T-cell (primary cell): ENCODE data around the gene PDE6G. TPM values are rescaled to one million over a fixed set of nuclear protein-coding genes. Genes with fewer than 3 reads are reported as not detected.
A peak's percentile ranks its signal among the peaks of the same experiment; 100 is the strongest.

Experiments
- ATAC-seq, 4 experiments: fragments of 200-7000 bp in 3 of 4; fragments of 150-1000 bp in 1 of 4; cut with Tn5 transposase; replicated peaks in 1 of 4; 1 replicate in 3 of 4; 2 replicates in 1 of 4; pipeline ENCODE4 v1.10.0; 2021; ENCODE audit warnings: moderate library complexity in 3 of 4, mild to moderate bottlenecking in 2 of 4, moderate number of reproducible peaks in 1 of 4
- CTCF ChIA-PET, 2 donors: fragments of 300-600 bp; sonication (Branson Sonifier 250); formaldehyde crosslinking; loops; one replicate each; lab custom pipeline; 2022; ENCODE audit warnings: antibody characterized with exemption in 2 of 2; lab: Charles Lee
- POLR2A ChIA-PET, 2 donors: fragments of 300-600 bp; sonication (Branson Sonifier 250); formaldehyde crosslinking; loops; one replicate each; lab custom pipeline; 2022; ENCODE audit warnings: antibody characterized with exemption in 2 of 2; lab: Charles Lee
- DNase-seq, 35 experiments: peaks; one replicate each; pipeline versions ENCODE4 v3.0.0 to v3.0.0-alpha.2; 2013 to 2023
- H3K27ac ChIP-seq: one replicate; pipeline ENCODE4 v1.5.1; 2013; ENCODE audit warnings: low read length
- H3K27me3 ChIP-seq, 2 experiments: replicated peaks in 1 of 2; 1 replicate in 1 of 2; 2 replicates in 1 of 2; pipeline versions ENCODE4 v1.6.1 to v1.7.0; 2013; ENCODE audit warnings: low read length in 1 of 2, mixed read lengths in 1 of 2; ENCODE audit not compliant: control insufficient read depth in 2 of 2, insufficient read depth in 2 of 2; ENCODE audit errors: extremely low read depth in 1 of 2
- H3K36me3 ChIP-seq, 2 donors: 1 replicate in 1 of 2; 2 replicates in 1 of 2; pipeline versions ENCODE4 v1.6.1 to v1.7.0; 2013; ENCODE audit warnings: low read length in 1 of 2; ENCODE audit not compliant: control insufficient read depth in 2 of 2, insufficient read depth in 1 of 2; ENCODE audit errors: extremely low read depth in 1 of 2
- H3K4me1 ChIP-seq, 2 experiments: 1 replicate in 1 of 2; 2 replicates in 1 of 2; pipeline versions ENCODE4 v1.6.1 to v1.7.0; 2013; ENCODE audit warnings: low read length in 2 of 2, mixed read lengths in 1 of 2; ENCODE audit not compliant: insufficient read depth in 2 of 2, control insufficient read depth in 1 of 2; ENCODE audit errors: extremely low read depth in 1 of 2
- H3K4me3 ChIP-seq, 2 donors: 1 replicate in 1 of 2; 2 replicates in 1 of 2; pipeline versions ENCODE4 v1.5.1 to v1.7.0; 2013; ENCODE audit warnings: mild to moderate bottlenecking in 2 of 2, low read length in 1 of 2, moderate library complexity in 1 of 2; ENCODE audit not compliant: control insufficient read depth in 1 of 2; ENCODE audit errors: extremely low read depth in 1 of 2
- H3K9me3 ChIP-seq: 2 replicates; pipeline ENCODE4 v1.7.0; 2013
- H3K27ac Mint-ChIP-seq, 2 donors: one replicate each; pipeline ENCODE4 v1.8.0; 2020 to 2021; ENCODE audit warnings: mild to moderate bottlenecking in 2 of 2, mixed read lengths in 2 of 2
- H3K27me3 Mint-ChIP-seq, 2 donors: one replicate each; pipeline ENCODE4 v1.8.0; 2021 to 2022; ENCODE audit warnings: mixed read lengths in 2 of 2
- H3K36me3 Mint-ChIP-seq: one replicate; pipeline ENCODE4 v1.8.0; 2021; ENCODE audit warnings: mixed read lengths
- H3K4me1 Mint-ChIP-seq, 3 donors: one replicate each; pipeline ENCODE4 v1.8.0; 2020 to 2022; ENCODE audit warnings: mixed read lengths in 3 of 3, mild to moderate bottlenecking in 1 of 3
- H3K4me3 Mint-ChIP-seq, 3 donors: one replicate each; pipeline ENCODE4 v1.8.0; 2020 to 2022; ENCODE audit warnings: mild to moderate bottlenecking in 3 of 3, mixed read lengths in 3 of 3, moderate library complexity in 3 of 3
- H3K9me3 Mint-ChIP-seq, 3 donors: one replicate each; pipeline ENCODE4 v1.8.0; 2020 to 2022; ENCODE audit warnings: mixed read lengths in 3 of 3
- WGBS: methylation state at CpG from one replicate; pipeline ENCODE4 v1.1.5; 2013; ENCODE audit warnings: missing lambda C conversion rate; ENCODE audit not compliant: insufficient coverage; 5-methylcytosine and 5-hydroxymethylcytosine counted together
- total RNA-seq, 35 experiments: library from RNA in 6 of 35; stranded (reverse) in 6 of 35; fragments of 120-200 nt in 1 of 35; gene quantifications; one replicate each; pipeline versions ENCODE4 v1.2.1 to v1.2.4 and lab custom pipeline; 2013 to 2026

PDE6G gene
- total RNA-seq, 5 donors from 2014 or later (not counting 1 experiment from before 2014, with no cell fraction given), result 0.33 to 4.6 (median 1.8) TPM

GRCh38 chr17:81693509-81694210 lies 37.3 kb upstream of the PDE6G start:
- CTCF ChIA-PET, result no interaction called here
- DNase-seq (no peak), ATAC-seq (no peak)
- Mint-ChIP-seq H3K27ac (no peak overlapping the region), H3K4me3 (no peak overlapping the region), H3K4me1 (peaks cover 0 to 6% (median 3%) of the 10 kb centered on the region in 3 donors), H3K36me3 (peaks cover 33% of the 10 kb centered on the region), H3K9me3 (no peaks in the 10 kb centered on the region), H3K27me3 (no peaks in the 10 kb centered on the region)
- POLR2A ChIA-PET, result no interaction called here
- H3K27ac ChIP-seq, result no peak overlapping the region
- no peaks in the 10 kb centered on the region for H3K27me3 ChIP-seq
- H3K9me3 ChIP-seq, result no peaks in the 10 kb centered on the region
- no peak overlapping the region for H3K4me3 ChIP-seq
- H3K36me3 ChIP-seq, result peaks cover 58 to 93% of the 10 kb centered on the region in 2 donors
- peaks cover 0 to 10% of the 10 kb centered on the region in 2 experiments for H3K4me1 ChIP-seq
- WGBS, result 96% methylated on average over 19 of the region's 35 CpGs

GRCh38 chr17:81691608-81692007 lies 35.3 kb upstream of the PDE6G start:
- Histone ChIP-seq H3K4me3 (no peak overlapping the region), H3K27ac (no peak overlapping the region), H3K36me3 (peaks cover 56 to 93% of the 10 kb centered on the region in 2 donors), H3K27me3 (no peaks in the 10 kb centered on the region), H3K9me3 (no peaks in the 10 kb centered on the region), H3K4me1 (peaks cover 0 to 16% of the 10 kb centered on the region in 2 experiments)
- 97% methylated on average over 10 of the region's 20 CpGs for WGBS
- CTCF ChIA-PET, result no interaction called here
- H3K9me3 Mint-ChIP-seq, result no peaks in the 10 kb centered on the region
- H3K27ac Mint-ChIP-seq, result no peak overlapping the region
- no peak for DNase-seq
- H3K4me1 Mint-ChIP-seq, result peaks cover 9 to 13% (median 12%) of the 10 kb centered on the region in 3 donors
- POLR2A ChIA-PET, result no interaction called here
- no peaks in the 10 kb centered on the region for H3K27me3 Mint-ChIP-seq
- no peak for ATAC-seq
- peaks cover 29% of the 10 kb centered on the region for H3K36me3 Mint-ChIP-seq
- no peak overlapping the region for H3K4me3 Mint-ChIP-seq

- no peaks in the 10 kb centered on the region for H3K27me3 ChIP-seq
- H3K4me3 ChIP-seq, result no peak overlapping the region
- peaks cover 9 to 15% (median 14%) of the 10 kb centered on the region in 3 donors for H3K4me1 Mint-ChIP-seq
- H3K9me3 ChIP-seq, result no peaks in the 10 kb centered on the region
- CTCF ChIA-PET, result no interaction called here
- no peaks in the 10 kb centered on the region for H3K9me3 Mint-ChIP-seq
- peaks cover 31% of the 10 kb centered on the region for H3K36me3 Mint-ChIP-seq
- peaks cover 0 to 20% of the 10 kb centered on the region in 2 experiments for H3K4me1 ChIP-seq
- DNase-seq (no peak), ATAC-seq (no peak)
- H3K27me3 Mint-ChIP-seq, result no peaks in the 10 kb centered on the region
- POLR2A ChIA-PET, result no interaction called here
- H3K27ac ChIP-seq, result no peak overlapping the region
- H3K27ac Mint-ChIP-seq, result no peak overlapping the region
- peaks cover 57 to 93% of the 10 kb centered on the region in 2 donors for H3K36me3 ChIP-seq
- WGBS, result 95% methylated on average over 11 of the region's 18 CpGs
- H3K4me3 Mint-ChIP-seq, result no peak overlapping the region
Observed at GRCh38 chr17:81691196-81691595, 34.9 kb upstream of the PDE6G start.

- no peak overlapping the region for H3K4me3 Mint-ChIP-seq
- 94% methylated on average over 13 of the region's 17 CpGs for WGBS
Observed at GRCh38 chr17:81690549-81690948, 34.2 kb upstream of the PDE6G start.

GRCh38 chr17:81690066-81690465 lies 33.7 kb upstream of the PDE6G start:
- DNase-seq, result no peak
- 90% methylated on average over 17 of the region's 18 CpGs for WGBS
- Histone ChIP-seq H3K27ac (no peak overlapping the region), H3K27me3 (no peaks in the 10 kb centered on the region), H3K9me3 (no peaks in the 10 kb centered on the region), H3K4me1 (peaks cover 3 to 31% of the 10 kb centered on the region in 2 experiments), H3K4me3 (no peak overlapping the region), H3K36me3 (peaks cover 48 to 87% of the 10 kb centered on the region in 2 donors)
- H3K9me3 Mint-ChIP-seq, result no peaks in the 10 kb centered on the region
- POLR2A ChIA-PET, result no interaction called here
- H3K27me3 Mint-ChIP-seq, result no peaks in the 10 kb centered on the region
- no peak overlapping the region for H3K4me3 Mint-ChIP-seq
- H3K4me1 Mint-ChIP-seq, result peaks cover 13 to 25% (median 23%) of the 10 kb centered on the region in 3 donors
- CTCF ChIA-PET, result no interaction called here
- no peak for ATAC-seq
- H3K27ac Mint-ChIP-seq, result no peak overlapping the region
- peaks cover 33% of the 10 kb centered on the region for H3K36me3 Mint-ChIP-seq

More at GRCh38 chr17:81690549-81690948, 34.2 kb upstream of the PDE6G start:
- ChIA-PET POLR2A (no interaction called here), CTCF (no interaction called here)
- ATAC-seq (no peak), DNase-seq (no peak)
- no peak overlapping the region for H3K27ac ChIP-seq
- peaks cover 0 to 27% of the 10 kb centered on the region in 2 experiments for H3K4me1 ChIP-seq
- peaks cover 9 to 20% (median 18%) of the 10 kb centered on the region in 3 donors for H3K4me1 Mint-ChIP-seq
- H3K36me3 Mint-ChIP-seq, result peaks cover 33% of the 10 kb centered on the region
- no peak overlapping the region for H3K27ac Mint-ChIP-seq
- no peak overlapping the region for H3K4me3 ChIP-seq
- no peaks in the 10 kb centered on the region for H3K27me3 Mint-ChIP-seq
- no peaks in the 10 kb centered on the region for H3K27me3 ChIP-seq
- H3K9me3 Mint-ChIP-seq, result no peaks in the 10 kb centered on the region
- no peaks in the 10 kb centered on the region for H3K9me3 ChIP-seq
- peaks cover 53 to 91% of the 10 kb centered on the region in 2 donors for H3K36me3 ChIP-seq

- Mint-ChIP-seq H3K27ac (peak overlapping the region in 1 of 2 donors; percentile 5), H3K27me3 (no peaks in the 10 kb centered on the region), H3K4me1 (peaks cover 23 to 35% (median 31%) of the 10 kb centered on the region in 3 donors), H3K9me3 (no peaks in the 10 kb centered on the region), H3K4me3 (no peak overlapping the region), H3K36me3 (peaks cover 35% of the 10 kb centered on the region)
- no peak overlapping the region for H3K4me3 ChIP-seq
- no peaks in the 10 kb centered on the region for H3K27me3 ChIP-seq
- DNase-seq (no peak), ATAC-seq (no peak)
- peaks cover 40 to 72% of the 10 kb centered on the region in 2 donors for H3K36me3 ChIP-seq
- POLR2A ChIA-PET, result no interaction called here
- no peaks in the 10 kb centered on the region for H3K9me3 ChIP-seq
- CTCF ChIA-PET, result no interaction called here
- H3K27ac ChIP-seq, result no peak overlapping the region
- H3K4me1 ChIP-seq, result peaks cover 9 to 41% of the 10 kb centered on the region in 2 experiments
- 94% methylated on average over 9 of the region's 14 CpGs for WGBS
Observed at GRCh38 chr17:81688616-81689015, 32.3 kb upstream of the PDE6G start.
